ENCODE results near the gene CDH23.

DNA sequence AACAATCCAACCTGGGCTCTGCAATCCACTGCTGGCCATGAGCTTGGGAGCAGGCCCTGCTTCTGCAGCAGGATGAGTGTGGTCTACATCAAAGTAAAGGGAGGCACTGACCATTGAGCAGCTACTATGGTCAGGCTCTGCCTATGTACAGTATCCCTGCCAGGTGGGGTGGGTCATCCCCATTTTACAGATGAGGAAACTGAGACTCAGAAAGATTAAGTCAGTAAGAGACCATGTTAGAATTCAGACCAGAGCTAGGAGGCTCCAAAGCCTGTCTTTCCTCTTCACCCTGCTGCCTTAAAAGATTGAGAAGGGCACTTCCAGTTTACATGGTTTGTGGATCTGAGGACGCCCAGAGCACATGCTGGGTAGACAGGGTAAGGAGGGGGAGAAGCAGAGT, 27.1 kb upstream of the CDH23 start:
- no peak for TF ChIP-seq POLR2A (IDR thresholded peaks at IDR 0.05)
- TF ChIP-seq, protein P1, sequence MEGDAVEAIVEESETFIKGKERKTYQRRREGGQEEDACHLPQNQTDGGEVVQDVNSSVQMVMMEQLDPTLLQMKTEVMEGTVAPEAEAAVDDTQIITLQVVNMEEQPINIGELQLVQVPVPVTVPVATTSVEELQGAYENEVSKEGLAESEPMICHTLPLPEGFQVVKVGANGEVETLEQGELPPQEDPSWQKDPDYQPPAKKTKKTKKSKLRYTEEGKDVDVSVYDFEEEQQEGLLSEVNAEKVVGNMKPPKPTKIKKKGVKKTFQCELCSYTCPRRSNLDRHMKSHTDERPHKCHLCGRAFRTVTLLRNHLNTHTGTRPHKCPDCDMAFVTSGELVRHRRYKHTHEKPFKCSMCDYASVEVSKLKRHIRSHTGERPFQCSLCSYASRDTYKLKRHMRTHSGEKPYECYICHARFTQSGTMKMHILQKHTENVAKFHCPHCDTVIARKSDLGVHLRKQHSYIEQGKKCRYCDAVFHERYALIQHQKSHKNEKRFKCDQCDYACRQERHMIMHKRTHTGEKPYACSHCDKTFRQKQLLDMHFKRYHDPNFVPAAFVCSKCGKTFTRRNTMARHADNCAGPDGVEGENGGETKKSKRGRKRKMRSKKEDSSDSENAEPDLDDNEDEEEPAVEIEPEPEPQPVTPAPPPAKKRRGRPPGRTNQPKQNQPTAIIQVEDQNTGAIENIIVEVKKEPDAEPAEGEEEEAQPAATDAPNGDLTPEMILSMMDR (IDR thresholded peaks at IDR 0.05), result no peak

Data from adrenal gland (tissue), 5 donors.